Effector CD4-positive, alpha-beta T cell (primary cell): ENCODE data around the gene MAP1LC3C.
"Not testable (repeated sequence)": the region's sequence is repeated elsewhere in the genome, so short reads cannot be mapped to it uniquely, and the experiment has no call there.

ENCODE experiments used
- DNase-seq: peaks from one replicate; pipeline ENCODE4 v3.0.0-alpha.2; 2020

Gene MAP1LC3C

DNA sequence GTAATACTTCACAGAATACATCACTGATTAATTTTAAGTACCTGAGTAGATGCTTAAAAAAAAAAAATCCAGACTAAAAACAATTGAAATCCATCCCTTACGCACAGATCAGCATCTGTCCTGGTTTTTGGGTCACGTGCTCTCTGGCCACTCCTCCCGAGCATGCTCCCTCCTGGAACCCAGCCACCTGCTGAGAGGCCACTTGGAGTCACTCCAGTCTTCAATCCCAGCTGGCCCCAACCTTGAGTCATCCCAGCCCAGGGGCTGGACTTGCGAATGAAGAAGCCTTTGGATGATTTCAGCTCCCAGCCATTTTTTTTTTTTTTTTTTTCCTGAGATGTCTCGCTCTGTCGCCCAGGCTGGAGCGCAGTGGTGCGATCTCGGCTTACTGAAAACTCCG, 8.9 kb downstream of the MAP1LC3C start:
- no peak for DNase-seq

DNA sequence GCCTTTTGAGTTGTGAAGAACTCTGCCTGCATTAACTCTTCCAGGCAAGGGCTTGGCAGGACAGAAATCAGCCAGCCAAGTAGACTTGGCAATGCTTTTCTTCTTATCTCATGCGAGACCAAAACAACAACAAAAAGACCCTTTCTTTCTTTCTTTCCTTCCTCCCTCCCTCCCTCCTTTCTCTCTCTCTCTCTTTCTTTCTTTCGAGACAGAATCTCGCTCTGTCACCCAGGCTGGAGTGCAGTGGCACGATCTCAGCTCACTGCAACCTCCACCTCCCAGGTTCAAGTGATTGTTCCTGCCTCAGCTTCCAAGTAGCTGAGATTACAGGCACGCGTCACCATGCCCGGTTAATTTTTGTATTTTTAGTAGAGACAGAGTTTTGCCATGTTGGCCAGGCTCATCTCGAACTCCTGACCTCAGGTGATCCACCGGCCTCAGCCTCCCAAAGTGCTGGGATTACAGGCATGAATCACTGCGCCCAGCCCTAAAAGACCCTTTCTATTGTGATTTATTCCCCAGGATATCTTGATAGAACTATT, 10.4 kb downstream of the MAP1LC3C start:
- not testable (repeated sequence) for DNase-seq

DNA sequence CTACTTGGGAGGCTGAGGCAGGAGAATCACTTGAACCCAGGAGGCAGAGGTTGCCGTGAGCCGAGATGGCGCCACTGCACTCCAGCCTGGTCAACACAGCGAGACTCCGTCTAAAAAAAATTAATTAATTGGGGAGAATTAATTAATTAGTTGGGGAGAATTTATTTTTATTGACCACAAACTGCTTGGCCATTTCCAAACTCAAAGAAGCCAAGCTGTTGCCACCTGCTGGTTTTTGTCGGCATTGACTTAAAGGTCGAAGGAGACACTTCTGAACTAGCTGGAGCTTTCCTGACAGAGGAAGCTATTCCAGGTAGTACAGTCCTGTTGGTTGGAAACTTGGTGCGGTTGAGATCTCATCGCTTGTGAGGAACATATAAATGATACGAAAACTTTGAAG, 13.1 kb downstream of the MAP1LC3C start:
- DNase-seq: no peak

DNA sequence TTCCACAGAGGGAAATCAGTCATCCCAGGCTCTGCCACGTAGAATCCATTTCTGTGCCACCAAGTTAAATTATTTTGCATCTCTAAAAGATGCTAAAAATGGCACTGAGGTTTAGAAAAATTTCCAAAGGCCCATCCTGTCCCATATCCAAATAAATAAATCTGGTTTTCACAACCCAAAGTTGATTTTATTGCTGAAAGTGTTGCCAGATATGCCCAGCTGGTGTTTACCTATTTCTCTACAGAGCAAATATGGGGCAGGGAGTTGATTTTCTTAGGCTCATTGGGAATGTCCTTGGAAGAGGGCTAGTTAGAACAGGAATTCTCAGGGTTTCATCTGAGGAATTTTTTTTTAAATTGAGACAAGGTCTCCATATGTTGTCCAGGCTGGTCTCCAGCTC, 19.0 kb downstream of the MAP1LC3C start:
- no peak for DNase-seq

DNA sequence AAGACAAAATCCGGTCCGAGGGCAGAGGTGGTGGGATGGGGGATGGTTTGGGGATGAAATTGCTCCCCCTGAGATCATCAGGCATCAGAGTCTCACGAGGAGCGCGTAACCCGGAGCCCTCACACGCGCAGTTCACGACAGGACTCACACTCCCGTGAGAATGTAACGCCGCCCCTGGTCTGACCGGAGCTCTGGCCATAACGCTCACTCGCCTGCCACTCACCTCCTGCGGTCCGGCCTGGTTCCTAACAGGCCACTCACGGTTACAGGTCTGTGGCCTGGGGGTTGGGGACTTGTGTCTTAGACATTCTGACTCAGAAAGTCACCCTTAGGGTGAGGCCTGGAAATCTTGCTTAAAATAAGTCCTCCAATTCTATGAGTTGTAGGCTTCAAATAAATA, 19.8 kb downstream of the MAP1LC3C start:
- DNase-seq: no peak

DNA sequence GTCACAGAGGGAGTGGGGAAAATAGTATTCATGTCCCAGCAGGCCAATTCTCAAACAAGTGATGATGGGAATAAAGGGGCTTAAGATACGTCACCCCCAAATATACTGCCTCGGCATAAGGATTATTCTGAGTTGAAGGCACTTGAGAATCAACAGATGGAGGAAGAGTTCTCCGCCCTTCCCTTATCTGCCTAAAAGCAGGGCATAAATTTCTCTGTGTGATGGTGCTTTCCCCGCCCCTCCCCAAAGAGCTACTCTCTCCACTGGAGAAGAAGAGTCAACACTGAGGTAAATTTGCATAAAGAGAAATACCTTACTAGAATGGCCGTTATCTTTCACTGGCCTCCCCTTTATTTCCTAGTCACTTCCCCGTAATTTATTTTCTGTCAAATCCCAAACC, 22.7 kb downstream of the MAP1LC3C start:
- no peak for DNase-seq

DNA sequence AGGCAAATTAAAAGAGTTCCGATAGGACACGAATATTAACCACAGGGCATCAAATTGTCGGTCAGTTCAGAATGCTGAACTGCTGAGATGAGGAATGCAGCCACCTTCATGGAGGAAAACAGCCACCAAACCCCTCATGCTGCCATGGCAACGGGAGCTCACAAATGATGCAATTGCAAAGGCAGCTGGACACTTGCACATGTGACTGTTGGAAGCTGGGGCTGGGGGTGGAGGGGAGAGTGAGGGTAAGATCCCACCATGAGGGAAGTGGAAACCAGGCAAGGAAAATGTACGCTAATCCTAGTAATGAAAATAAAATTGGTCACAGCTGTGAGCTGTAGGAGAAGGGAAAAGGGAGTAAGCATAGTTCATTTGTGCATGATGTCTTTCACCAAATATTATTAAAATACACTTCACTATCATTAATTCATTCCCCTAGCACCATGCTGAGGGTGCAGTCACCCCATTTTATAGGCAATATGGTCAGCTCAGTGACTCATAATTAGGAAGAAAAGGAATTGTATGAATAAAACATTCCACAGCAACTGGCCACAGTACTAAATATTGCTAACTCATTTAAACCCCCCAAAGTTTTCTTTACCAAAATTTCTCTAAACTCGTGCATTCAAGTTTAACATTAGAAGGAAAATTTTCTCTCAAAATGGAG, 26.1 kb downstream of the MAP1LC3C start:
- no peak for DNase-seq

DNA sequence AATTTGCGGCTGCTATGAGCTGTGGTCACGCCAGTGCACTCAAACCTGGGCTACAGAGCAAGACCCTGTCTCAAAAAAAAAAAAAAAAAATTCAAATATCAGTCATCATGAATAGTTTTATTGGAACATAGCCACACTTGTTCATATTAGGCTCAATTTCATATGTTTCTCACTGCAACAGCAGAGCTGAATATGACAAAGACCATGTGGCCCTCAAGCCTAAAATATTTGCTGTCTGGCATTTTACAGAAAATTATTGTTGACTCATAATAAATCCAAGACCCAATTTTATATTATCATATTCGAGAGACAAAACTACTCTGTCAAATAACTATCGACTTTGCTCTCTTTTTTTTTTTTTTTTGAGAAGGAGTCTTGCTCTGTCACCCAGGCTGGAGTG, 30.3 kb downstream of the MAP1LC3C start:
- DNase-seq: no peak

DNA sequence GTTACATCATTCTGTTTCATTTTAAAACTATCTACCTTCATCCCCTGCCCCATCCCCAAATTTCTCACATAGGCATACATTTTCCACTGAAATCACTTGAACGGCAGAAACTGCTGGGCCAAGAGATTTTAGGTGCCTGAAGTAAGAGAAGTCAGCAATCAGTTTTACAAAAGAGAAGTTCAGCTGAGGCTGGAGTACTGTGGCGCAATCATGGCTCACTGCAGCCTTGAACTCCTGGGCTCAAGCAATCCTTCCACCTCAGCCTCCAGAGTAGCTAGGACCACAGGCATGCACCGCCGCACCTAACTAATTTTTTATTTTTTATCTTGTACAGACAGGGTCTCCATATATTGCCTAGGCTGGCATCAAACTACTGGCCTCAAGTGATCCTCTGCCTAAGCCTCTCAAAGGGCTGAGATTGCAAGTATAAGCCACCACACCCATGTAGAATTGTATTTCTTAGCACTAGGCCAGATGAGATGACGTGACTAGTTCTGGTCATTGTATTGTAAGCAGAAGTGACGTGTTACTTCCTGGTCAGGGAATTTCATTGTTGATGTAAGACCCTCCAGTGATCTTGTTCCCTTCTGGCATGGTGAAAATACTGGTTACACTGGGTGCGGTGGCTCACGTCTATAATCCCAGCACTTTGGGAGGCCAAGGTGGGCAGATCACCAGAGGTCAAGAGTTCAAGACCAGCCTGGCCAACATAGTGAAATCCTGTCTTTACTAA, 34.2 kb downstream of the MAP1LC3C start:
- no peak for DNase-seq

DNA sequence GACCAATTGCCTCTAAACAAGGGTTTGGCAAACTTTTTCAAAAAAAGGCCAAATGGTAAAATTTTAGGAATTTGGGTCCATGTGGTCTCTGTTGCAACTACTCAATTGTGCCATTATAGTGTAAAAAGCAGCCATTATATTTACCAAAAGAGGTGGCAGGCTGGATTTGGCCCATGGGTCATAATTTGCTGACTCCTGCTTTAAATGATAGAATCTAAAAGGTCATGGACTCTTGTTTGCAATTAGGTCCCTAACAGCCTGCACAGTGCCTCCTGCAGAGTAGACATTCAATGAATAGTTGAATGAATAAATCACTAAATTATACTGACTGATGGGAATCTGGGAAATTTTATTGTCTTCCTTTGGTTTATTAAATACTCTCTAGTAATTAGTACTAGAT, 35.2 kb downstream of the MAP1LC3C start:
- no peak for DNase-seq

DNA sequence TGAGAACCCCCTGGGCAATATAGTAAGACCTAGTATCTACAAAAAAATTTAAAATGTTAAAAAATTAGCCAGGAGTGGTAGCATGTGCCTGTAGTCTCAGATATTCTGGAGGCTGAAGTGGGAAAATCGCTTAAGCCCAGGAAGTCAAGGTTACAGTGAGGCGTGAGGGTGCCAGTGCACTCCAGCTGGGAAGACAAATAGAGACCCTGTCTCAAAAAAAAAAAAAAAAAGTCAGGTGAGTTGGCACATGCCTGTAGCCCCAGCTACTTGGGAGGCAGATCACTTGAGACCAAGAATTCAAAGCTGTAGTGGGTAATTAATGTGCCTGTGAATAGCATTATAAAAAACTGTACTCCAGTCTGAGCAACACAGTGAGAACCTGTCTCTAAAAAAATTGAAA, 36.7 kb downstream of the MAP1LC3C start:
- DNase-seq: no peak

DNA sequence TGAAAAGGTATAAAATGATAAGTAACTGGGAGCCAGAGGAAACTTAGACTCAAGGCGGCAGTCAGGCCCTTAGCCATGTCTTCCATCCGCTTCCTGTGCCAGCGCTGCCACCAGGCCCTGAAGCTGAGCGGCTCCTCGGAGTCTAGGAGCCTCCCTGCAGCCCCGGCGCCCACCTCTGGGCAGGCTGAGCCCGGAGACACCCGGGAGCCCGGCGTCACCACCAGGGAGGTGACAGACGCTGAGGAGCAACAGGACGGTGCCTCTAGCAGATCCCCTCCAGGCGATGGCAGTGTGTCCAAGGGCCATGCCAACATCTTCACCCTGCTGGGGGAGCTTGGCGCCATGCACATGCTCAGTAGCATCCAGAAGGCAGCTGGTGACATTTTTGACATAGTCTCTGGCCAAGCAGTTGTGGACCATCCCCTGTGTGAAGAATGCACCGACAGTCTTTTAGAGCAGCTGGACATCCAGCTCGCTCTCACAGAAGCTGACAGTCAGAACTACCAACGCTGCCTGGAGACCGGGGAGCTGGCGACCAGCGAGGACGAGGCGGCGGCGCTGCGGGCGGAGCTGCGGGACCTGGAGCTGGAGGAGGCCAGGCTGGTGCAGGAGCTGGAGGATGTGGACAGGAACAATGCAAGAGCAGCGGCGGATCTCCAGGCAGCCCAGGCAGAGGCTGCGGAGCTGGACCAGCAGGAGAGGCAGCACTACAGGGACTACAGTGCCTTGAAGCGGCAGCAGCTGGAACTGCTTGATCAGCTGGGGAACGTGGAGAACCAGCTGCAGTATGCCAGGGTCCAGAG, 41.0 kb downstream of the MAP1LC3C start, which contains the start of gene BECN2:
Gene BECN2 (plus strand): TSS at position 76 of the 803 bp plus-strand sequence. CDS start 0 bp downstream, at position 76.
- DNase-seq: no peak

DNA sequence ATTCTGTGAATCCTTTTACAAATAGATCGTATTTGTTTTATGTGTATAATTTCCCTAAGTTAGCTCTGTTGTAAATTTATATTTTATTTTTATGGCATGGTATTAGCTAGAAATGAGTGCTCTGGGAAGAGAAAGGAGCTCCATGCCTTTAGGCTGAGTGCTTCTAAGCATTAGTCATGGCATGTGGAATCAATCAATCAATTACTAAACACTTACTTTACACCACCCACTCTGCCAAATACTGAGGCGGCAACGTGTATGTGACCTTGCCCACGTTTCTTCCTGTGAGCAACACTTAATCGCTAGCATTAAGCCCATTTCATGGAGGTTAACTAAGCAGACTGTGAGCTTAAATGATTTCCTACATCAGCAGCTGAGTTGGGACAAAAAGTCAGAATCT, 48.5 kb downstream of the MAP1LC3C start:
- DNase-seq: no peak

DNA sequence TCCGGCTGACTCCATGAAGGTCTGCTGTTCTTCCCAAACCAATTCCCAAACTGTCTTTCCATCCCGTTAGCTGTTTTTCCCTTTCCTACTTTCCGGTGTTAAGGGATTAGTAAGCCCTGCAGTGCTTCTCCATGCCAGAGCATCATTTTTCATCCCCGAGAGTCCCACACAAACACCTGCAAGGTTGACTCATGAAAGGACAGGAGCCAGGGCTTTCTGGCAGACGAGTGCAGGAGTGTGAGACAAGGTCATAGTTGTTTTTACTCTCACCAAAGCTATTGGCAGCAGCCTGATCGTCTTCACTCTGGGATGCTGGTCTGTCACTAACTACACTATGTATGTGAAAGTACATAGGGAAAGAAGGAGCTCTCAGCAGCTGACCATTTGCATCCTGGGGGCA, 51.5 kb downstream of the MAP1LC3C start:
- DNase-seq: no peak
